ENCODE data around the gene EP400.

GRCh38 chr12:132043216-132043615 is 93.5 kb downstream of the EP400 start:
- TF ChIP-seq CTCF (conservative IDR thresholded peaks at IDR 0.05) (no peak), ZFX (IDR thresholded peaks at IDR 0.05) (no peak)
